OCI-LY7 (cell line): ENCODE measurements around the gene LMBRD2. TPM values are rescaled to one million over a fixed set of nuclear protein-coding genes. Genes with fewer than 3 reads are reported as not detected.

Experiments used
- BruUV-seq: library from RNA; stranded (reverse); fragments of 400-500 nt; replicated peaks from 2 replicates; lab custom pipeline; 2021; lab: Mats Ljungman, UMichigan
- CTCF ChIA-PET: fragments of 300-600 bp; sonication (Branson Sonifier 250); formaldehyde crosslinking; loops from one replicate; lab custom pipeline; 2022; ENCODE audit warnings: antibody characterized with exemption; ENCODE audit not compliant: unreplicated experiment; lab: Charles Lee
- POLR2A ChIA-PET: fragments of 300-600 bp; sonication (Branson Sonifier 250); formaldehyde crosslinking; loops from one replicate; lab custom pipeline; 2022; ENCODE audit warnings: antibody characterized with exemption; lab: Charles Lee
- DNase-seq: peaks from one replicate; pipeline ENCODE4 v3.0.0-alpha.2; 2015; ENCODE audit warnings: low spot score
- H2AFZ ChIP-seq: fragments of 200-600 bp; sonication (generic), shearing (Covaris generic); 2 replicates; pipeline ENCODE4 v1.6.1; 2014; ENCODE audit warnings: mild to moderate bottlenecking, antibody characterized with exemption, low read length, moderate library complexity
- H3K27ac ChIP-seq: fragments of 200-600 bp; sonication (generic); 2 replicates; pipeline ENCODE4 v1.5.1; 2014; ENCODE audit warnings: mixed run types, low read depth, mild to moderate bottlenecking, moderate library complexity, low read length, inconsistent platforms; ENCODE audit not compliant: poor library complexity, severe bottlenecking
- H3K36me3 ChIP-seq: fragments of 200-600 bp; sonication (generic); 2 replicates; pipeline ENCODE4 v1.6.1; 2014; ENCODE audit warnings: mild to moderate bottlenecking, antibody characterized with exemption, low read length, moderate library complexity, mixed read lengths; ENCODE audit not compliant: insufficient read depth
- H3K4me1 ChIP-seq: fragments of 200-600 bp; sonication (generic); 2 replicates; pipeline ENCODE4 v1.5.1; 2014; ENCODE audit warnings: mild to moderate bottlenecking, low read length; ENCODE audit not compliant: insufficient read depth, poor library complexity, severe bottlenecking
- H3K4me2 ChIP-seq: fragments of 200-600 bp; sonication (generic); 2 replicates; pipeline ENCODE4 v1.6.1; 2014; ENCODE audit warnings: mild to moderate bottlenecking, low read length
- H3K4me3 ChIP-seq: fragments of 200-600 bp; sonication (generic); 2 replicates; pipeline ENCODE4 v1.5.1; 2014; ENCODE audit warnings: mild to moderate bottlenecking, low read depth, low read length; ENCODE audit not compliant: poor library complexity, severe bottlenecking
- H3K79me2 ChIP-seq: fragments of 200-600 bp; sonication (generic); 2 replicates; pipeline ENCODE4 v1.6.1; 2016; ENCODE audit warnings: low read depth, mild to moderate bottlenecking, low read length, moderate library complexity, mixed read lengths; ENCODE audit not compliant: insufficient read depth
- H3K9me2 ChIP-seq: fragments of 200-600 bp; sonication (generic); 2 replicates; pipeline ENCODE4 v1.6.1; 2016; ENCODE audit warnings: mild to moderate bottlenecking, low read length, mixed read lengths; ENCODE audit not compliant: insufficient read depth
- H3K9me3 ChIP-seq: fragments of 200-600 bp; sonication (generic); 2 replicates; pipeline ENCODE4 v1.6.1; 2014; ENCODE audit warnings: mild to moderate bottlenecking, mixed run types, low read length, mixed read lengths
- H4K20me1 ChIP-seq: fragments of 200-600 bp; sonication (generic); 2 replicates; pipeline ENCODE4 v1.6.1; 2014; ENCODE audit warnings: mild to moderate bottlenecking, antibody characterized with exemption, low read length, moderate library complexity, mixed read lengths; ENCODE audit not compliant: insufficient read depth
- EZH2phosphoT487 ChIP-seq: fragments of 200-600 bp; sonication (generic); IDR thresholded peaks from 2 replicates; pipeline ENCODE4 v1.6.1; 2018; ENCODE audit warnings: low read depth, borderline replicate concordance, mild to moderate bottlenecking, mixed run types, antibody characterized with exemption, low read length, moderate library complexity, mixed read lengths
- intact Hi-C: fragments of 100-400 bp; cut with micrococcal nuclease; formaldehyde crosslinking; loops from one replicate; pipeline ENCODE4 v1.10.0; 2022; ENCODE audit not compliant: unreplicated experiment
- total RNA-seq, 2 experiments: library from RNA; depleted of rRNA in 1 of 2; stranded (reverse); fragments of >200 nt in 1 of 2; shearing (Covaris generic) in 1 of 2; gene quantifications; 2 replicates each; pipeline ENCODE4 v1.2.3, GENCODE V29; 2014 to 2022
- TF ChIP-seq, protein P1 (sequence below): fragments of 200-600 bp; sonication (generic); conservative IDR thresholded peaks from 2 replicates; pipeline ENCODE4 v1.5.1; 2014; ENCODE audit warnings: mild to moderate bottlenecking, antibody characterized with exemption, low read length, moderate library complexity, mixed read lengths

The LMBRD2 gene
- total RNA-seq, 2 experiments from 2014 or later = 9.1 to 18.3 TPM

DNA sequence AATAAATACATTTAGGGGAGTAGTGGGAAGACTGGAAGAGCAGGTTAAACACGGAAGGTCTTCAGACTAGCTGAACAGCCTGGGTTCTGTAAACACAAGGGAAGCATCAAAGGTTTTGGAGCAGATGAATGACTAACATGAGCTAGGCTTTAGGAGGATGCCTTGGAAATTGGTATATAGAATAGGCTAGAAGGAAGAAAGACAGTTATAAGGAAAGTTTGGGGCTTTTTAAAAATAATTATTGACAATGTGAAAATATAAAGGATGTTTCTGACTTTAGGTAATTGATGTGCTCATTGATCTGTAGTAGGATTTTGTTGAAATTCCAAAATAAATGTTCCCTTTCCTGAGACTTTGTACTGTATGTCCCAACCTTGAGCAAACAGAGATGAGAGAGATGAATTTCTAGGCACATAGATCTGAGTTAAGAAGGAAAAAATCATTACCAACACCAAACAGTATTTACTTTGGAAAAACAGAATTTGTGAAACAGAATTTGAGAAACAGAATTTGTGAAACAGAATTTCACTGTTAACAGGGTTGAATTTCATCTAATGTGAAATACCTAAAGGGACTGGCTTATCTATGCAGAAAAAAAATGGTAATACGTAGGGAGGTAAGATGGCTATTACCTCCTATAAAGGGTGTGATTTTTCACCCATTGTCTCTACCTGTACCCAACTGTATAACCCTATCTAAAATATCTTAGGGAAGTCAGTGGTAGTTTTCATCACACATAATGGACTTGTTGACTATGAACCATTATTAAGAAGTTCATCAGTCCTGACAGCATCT is 29.1 kb upstream of the LMBRD2 start:
- Histone ChIP-seq H3K4me2 (no peak overlapping the region), H2AFZ (no peak overlapping the region), H3K4me1 (peaks cover 14% of the 10 kb centered on the region), H3K4me3 (no peak overlapping the region), H4K20me1 (peaks cover 4% of the 10 kb centered on the region; the same call in 1 of the 2 replicates), H3K36me3 (peaks cover 80% of the 10 kb centered on the region), H3K9me2 (no peaks in the 10 kb centered on the region), H3K9me3 (no peaks in the 10 kb centered on the region), H3K27ac (no peak overlapping the region), H3K79me2 (peaks cover 2% of the 10 kb centered on the region; the same call in 1 of the 2 replicates)
- ChIA-PET CTCF (no interaction called here), POLR2A (interaction anchor here (0.6 kb wide), 1 partner anchor 214 kb away, joined by 9 read pairs; no protein-coding TSS in a partner anchor)
- no peak for DNase-seq
- BruUV-seq = no TSS peak
- intact Hi-C loops = no loop called here
- TF ChIP-seq EZH2phosphoT487 = no peak
- TF ChIP-seq, protein P1, sequence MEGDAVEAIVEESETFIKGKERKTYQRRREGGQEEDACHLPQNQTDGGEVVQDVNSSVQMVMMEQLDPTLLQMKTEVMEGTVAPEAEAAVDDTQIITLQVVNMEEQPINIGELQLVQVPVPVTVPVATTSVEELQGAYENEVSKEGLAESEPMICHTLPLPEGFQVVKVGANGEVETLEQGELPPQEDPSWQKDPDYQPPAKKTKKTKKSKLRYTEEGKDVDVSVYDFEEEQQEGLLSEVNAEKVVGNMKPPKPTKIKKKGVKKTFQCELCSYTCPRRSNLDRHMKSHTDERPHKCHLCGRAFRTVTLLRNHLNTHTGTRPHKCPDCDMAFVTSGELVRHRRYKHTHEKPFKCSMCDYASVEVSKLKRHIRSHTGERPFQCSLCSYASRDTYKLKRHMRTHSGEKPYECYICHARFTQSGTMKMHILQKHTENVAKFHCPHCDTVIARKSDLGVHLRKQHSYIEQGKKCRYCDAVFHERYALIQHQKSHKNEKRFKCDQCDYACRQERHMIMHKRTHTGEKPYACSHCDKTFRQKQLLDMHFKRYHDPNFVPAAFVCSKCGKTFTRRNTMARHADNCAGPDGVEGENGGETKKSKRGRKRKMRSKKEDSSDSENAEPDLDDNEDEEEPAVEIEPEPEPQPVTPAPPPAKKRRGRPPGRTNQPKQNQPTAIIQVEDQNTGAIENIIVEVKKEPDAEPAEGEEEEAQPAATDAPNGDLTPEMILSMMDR = no peak

DNA sequence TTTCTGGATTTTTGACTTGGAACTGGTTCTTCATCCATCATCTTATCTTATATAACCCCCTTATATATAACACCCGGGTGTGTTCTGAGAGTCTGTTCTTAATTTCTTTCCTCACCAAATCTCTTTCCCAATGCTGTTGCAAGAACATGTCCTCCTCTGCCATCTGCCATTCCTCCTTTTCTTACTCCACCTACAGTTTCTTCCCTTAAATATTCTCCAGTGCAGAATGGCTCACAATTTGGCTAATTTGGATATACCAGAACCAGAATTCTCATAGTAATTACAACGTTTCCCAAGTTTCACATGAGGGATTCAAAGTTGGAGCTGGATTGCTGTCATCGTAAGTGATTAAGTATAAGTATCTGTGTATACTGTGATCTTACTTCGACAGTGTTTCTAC is 28.3 kb upstream of the LMBRD2 start:
- Histone ChIP-seq H3K9me3 (no peaks in the 10 kb centered on the region), H3K36me3 (peaks cover 88% of the 10 kb centered on the region), H3K27ac (no peak overlapping the region), H3K9me2 (no peaks in the 10 kb centered on the region), H3K4me2 (no peak overlapping the region), H3K4me3 (no peak overlapping the region), H2AFZ (no peak overlapping the region), H3K4me1 (peaks cover 14% of the 10 kb centered on the region), H3K79me2 (peaks cover 4% of the 10 kb centered on the region; the same call in 1 of the 2 replicates), H4K20me1 (peaks cover 4% of the 10 kb centered on the region; the same call in 1 of the 2 replicates)
- TF ChIP-seq, protein P1 = no peak
- no peak for TF ChIP-seq EZH2phosphoT487
- ChIA-PET CTCF (no interaction called here), POLR2A (no interaction called here)
- BruUV-seq = no TSS peak
- no peak for DNase-seq
- intact Hi-C loops = loop anchor here (2.0 kb wide), 1 partner anchor 61 kb away; the partner anchor contains the start of gene NADK2
